GM21423 (cell line): ENCODE data around the gene DDX24.
A peak's percentile ranks its signal among the peaks of the same experiment; 100 is the strongest.

Source experiments
- ATAC-seq: cut with Tn5 transposase; IDR thresholded peaks from one replicate; pipeline ENCODE4 v1.9.1; 2021; ENCODE audit warnings: mild to moderate bottlenecking, moderate library complexity; ENCODE audit not compliant: unreplicated experiment

The DDX24 gene

DNA sequence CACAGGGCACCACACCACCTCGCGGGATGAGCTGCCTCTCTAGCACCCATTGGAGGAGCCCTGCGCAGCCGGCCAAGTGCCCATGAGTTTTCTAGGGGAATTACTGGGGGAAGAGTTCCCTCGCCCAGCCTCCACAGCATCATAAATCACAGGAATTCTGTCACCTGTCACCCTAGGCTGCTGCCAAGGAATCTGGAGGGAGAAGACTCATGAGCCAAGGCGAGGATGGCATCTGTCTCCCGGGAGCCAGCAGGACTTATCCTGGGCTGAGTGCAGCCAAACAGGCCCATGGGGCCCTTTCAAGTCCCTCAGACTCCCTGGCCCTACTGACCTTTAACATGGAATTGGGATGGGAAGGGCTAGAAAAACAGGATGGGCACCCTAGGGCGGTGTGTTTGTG lies 62.7 kb downstream of the DDX24 start:
- ATAC-seq, result no peak

DNA sequence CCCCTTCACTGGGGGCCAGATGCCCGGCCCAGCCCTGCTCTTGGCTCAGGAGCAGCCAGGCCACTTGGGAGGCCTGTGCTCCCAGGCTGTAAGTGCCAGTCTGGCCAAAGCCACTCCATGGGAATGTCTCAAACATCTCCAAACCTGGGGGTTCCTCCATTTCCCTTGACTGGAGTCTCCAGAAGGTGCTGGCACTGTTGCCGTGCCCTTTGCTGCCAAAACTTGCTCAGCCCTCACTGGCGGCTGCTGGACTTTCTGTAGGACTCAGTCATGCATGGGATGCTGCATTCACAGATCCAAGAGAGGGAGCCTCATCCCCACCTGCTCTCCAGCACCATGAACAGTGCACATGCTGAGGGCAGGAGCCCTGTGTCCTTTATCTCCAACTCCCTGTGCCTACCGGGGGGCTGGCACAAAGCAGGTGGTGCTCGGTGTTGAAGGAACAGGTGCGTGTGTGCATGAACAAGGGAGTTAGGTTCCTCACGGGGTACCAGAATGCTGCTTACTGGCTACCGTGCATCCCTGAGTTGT lies 64.5 kb downstream of the DDX24 start:
- no peak for ATAC-seq

DNA sequence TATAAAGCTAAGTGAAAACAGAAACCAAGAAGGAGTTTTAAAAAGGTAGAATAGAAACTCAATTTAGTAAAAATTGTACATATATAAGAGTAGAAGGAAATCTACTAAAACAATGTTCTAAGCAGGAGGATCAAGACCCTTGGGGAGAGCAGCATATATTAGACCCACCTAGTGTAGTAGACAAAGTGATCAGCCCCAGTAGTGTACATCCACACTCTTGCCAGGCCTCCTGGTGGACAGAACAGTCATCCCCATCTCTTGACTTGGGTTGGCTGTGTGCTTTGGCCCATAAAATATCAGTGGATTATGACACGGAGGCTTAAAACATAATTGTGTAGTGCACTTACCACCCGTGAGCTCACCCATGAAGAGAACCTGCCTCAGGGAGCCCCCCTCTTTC lies 65.8 kb downstream of the DDX24 start:
- ATAC-seq, result no peak

DNA sequence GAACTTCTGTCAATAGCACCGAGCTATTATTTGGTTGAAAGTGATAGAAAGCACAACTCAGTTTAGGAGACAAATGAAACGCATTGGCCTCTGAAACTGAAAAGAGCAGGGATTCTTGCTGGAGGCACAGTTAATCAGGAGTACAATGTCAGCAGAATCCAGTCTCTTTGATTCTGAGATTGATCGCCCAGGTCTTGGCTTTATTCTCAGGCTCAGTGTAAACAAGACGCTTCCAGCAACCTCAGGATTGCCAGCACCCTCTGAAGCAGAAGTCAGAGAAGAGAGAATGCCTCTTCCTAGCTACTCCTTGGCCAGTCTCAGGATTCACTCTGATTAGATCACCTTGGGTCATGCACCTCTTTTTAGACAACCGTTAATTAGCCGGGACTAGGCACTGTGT lies 66.6 kb downstream of the DDX24 start:
- ATAC-seq, result no peak

DNA sequence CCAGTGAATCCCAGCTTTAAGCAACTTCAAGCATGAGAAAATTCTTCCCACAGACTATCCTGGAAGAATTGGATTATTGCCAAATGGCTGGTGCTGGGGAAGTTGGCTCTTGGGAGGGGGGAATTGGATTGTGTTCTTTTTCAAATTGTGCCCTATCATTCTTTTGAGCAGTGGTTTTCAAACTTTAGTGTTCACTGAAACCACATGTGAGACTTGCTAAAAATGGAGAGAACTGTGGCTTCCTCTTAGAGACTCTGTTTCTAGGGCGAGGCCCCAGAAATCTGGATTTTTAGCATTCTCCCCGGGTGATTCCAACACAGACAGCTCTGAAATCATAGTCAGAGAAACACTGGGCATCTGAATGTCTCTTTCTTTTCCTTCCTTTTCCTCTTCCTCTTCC lies 69.2 kb downstream of the DDX24 start:
- ATAC-seq, result no peak

DNA sequence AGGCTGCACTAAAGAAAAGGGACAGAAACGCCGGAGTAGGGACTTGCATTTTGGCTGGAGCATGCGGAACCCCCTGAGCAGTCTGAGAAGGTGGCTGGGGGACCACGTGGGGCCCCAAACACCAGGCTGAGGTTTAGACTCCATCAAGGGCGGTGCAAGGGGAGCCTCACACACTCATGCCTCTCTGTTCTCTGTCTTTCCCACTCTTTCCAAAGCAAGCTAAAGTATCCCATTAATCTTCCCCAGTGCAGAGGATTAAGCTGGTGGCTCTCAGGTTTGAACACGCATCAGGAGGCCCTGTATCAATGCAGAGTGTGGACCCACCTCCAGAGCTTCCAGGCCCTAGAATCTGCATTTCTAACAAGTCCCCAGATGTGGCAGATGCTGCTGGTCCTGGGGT lies 70.4 kb downstream of the DDX24 start:
- no peak for ATAC-seq

DNA sequence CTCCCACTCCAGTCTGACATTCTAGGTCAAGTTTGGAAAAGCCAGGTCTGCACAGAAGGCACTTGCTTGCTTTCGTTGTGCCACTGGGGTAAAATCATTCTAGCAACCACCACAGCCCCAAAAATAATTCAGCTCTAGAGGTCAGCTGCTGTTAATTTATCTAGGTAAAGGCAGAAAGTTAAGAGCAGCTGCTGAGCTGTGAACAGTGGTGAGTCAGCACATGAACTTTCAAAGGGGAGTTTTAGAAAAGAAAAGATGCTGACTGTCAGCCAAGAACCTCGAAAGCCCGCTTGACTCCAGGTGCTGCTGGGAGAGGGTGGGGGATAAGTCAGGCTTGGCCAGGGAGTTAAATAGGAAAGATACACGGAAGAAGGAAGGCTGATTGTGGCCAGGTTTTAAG lies 71.2 kb downstream of the DDX24 start:
- ATAC-seq, result peak; percentile 56

DNA sequence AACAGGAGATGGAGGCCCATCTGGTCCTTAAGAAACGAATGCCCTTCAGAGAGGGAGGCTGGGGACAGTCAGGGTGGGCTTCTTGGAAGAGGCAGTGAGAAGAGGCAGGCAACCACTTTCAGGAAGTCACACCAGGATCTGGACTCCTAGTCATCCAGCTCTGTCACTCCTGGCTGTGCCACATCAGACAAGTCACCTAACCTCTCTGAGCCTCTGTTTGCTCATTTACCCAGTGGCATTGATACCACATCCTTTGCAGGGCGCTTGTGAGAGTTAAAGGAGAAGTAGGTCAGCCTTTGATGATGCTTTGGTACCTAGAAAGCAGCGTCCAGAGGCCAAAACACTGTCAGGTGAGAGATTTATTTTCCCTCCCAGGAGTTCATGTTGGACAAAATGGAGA lies 72.8 kb downstream of the DDX24 start:
- no peak for ATAC-seq

DNA sequence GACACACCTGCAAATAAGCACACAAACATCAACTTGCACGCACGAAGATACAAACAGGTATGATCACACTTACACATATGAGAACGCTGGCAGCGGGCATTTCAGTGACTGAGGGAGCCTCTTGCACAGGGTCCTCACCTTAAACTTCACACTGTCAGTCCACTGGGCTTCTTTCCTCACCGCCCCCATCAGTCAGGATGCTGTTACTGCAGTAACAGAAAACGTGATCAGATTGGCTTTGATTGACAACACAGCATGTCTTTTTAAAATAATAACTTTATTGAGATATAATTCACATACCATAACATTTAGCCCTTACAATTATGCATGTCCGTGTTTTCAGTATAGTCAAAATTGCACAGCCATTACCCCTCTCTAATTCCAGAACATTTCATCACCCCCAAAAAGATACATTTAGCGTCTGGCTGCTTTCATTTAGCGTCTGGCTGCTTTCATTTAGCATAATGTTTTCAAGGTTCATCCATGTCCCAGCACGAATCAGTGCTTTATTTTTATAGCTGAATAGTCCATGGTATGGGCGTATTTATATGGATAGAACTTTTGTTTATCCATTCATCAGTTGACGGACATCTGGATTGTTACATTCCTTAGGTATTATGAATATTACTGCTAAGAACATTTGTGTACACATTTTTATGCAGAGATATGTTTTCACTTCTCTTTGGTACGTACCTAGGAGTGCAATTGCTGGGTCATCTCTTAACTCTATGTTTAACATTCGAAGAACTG lies 75.5 kb downstream of the DDX24 start:
- ATAC-seq, result no peak

DNA sequence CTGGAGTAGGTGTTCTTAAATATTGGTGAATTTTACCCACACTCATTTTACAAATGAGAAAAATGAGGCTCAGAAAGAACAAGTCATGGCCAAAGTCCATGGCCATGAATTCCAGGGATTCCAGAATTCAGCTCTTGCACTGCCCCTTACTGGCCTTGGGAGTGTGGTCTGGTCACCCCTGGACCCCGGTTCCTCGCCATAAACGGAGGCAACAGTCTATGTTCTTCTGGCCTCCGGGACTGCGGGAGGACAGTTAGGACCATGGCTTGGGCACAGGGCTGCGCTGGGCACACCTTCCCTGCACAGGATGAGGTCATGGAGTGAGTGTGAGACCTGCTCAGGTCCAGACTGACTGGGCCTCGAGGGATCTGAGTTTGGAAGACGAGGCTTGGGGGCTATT lies 77.0 kb downstream of the DDX24 start:
- ATAC-seq, result no peak

DNA sequence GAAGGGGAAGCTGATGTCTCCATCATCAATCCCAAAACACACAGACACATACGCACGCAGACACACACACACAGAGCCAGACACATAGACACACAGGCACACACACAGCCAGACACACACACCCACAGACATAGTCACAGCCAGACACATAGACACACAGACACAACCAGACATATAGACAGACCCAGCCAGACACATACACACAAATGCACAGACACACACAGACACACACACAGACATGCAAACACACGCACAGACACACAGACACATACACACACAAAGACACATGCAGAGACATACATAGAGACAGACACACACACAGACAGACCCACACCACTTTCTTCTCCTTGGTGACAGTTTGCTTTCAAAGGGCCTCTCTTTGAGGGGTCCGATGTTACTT lies 77.6 kb downstream of the DDX24 start:
- ATAC-seq, result no peak

DNA sequence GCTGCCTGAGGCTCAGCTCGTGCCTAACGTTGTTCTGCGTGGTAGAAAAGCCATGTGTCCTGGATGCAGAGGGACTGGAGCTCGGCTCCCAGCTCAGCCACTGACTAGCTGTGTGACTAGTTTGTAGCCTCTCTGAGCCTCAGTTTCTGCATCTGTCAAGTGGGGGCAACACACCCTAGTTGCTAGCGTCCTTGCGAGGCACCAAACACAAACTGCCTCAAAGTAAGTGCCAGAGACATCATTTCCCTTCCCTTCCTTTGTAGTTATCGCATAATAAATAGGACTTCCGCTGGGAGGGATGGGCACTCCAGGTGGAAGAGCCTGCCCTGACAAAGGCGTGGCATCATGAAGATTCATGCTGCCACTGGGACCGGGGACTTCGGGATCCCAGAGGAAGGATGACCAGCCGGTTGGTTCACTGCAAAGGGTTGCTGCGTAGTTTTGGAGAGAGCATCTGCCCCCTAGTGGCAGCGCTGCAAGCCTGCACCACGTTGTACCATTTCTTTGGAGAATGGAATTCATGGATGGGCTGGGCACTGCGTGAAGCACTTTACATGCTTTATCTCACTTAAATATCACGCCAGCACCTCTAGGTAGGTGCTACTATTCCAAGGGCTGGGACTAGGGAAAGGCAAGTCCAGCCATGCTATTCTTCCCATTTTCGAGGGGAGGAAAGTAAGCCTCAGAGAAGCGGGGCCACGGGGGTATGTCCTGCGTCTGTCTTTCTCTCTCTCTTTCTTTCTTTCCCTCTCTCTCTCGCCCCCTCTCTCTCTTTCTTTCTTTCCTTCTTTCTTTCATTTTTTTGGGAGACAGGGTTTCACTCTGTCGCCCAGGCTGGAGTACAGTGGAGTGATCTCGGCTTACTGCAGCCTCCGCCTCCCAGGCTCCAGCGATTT lies 79.3 kb downstream of the DDX24 start:
- ATAC-seq, result peak; percentile 72

DNA sequence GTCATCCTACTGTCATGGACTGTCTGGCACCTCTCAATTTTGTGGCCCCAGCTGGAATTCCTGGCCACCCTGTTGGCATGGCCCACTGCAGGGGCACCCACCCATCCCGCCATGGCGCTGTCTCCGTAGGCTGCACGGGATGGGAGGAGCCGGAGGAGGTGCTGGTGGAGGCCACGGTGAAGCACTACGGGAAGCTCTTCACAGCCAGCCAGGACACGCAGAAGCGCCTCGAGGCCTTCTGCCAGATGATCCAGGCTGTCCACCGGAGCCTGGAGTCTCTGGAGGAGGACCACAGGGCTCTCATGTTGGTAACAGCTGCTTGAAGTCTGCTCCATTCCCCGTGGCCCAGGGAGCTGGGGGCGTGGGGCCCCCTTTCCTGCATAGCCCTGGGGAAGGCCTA lies 80.0 kb downstream of the DDX24 start:
- ATAC-seq, result no peak

DNA sequence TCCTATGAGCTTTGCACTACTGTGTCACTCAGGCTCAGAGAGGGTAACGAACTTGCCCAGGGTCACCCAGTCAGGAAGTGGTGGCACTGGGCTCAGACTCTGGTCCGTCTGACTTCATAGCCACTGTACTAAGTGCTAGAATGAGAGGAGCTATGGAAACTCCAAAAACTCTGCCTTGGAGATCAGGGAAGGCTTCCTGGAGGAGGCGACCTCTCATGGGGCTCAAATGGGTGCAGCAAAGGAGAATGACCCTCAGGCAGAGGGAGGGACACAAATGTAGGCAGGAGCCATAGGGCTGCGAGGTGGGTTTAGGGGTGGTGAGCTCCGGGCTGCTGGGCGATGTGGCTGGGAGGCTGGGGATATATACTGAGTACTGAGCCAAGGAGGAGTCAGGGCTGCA lies 80.7 kb downstream of the DDX24 start:
- no peak for ATAC-seq

DNA sequence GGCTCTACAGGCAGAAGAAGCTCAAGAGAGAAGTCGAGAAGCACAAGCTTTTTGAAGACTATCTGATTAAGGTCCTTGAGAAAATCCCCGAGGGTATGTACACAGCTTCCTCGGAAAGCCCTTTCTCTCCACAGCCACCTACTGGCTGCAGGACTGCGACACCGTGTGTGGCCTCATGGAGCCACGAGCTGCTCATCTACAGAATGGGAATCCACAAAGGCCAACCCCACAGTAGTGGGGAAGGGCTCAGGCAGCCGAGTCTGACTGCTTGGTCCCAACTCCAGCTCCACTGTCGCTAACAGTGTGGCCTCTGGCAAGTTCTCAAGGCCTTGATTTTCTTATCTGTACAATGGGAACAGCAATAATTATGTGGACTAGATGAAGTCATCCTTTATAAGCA lies 81.4 kb downstream of the DDX24 start:
- ATAC-seq, result no peak

DNA sequence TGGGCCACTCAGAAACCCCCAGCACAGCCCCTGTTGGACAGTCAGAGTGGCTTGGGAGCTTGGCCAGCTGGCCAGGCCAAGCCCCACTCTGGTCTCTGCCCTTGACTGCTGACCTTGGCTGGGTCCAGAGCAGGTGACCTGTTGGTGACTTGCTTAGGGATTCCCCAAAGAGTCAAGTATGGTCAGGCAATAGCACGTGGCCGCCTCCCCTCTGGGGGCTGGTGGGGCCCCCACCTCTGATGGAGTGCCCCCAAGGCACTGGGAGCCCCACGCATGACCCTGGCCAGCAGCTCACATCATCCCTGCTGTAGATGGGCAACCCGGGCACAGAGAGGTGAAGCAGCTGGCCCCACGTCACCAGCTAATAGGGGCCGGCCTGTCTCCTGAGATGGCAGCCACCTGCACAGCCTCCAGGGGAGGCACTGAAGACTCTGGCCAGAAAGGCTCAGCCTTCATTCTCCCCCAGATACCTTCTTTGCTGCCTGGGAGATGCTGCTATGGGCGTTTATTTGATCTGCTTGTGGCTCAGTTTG lies 82.1 kb downstream of the DDX24 start:
- no peak for ATAC-seq
